HG03108 (cell line): ENCODE results near the gene CDC45.
"Not testable (repeated sequence)": the region's sequence is repeated elsewhere in the genome, so short reads cannot be mapped to it uniquely, and the experiment has no call there.

Experiments used
- ATAC-seq: cut with Tn5 transposase; IDR thresholded peaks from one replicate; pipeline ENCODE4 v1.9.1; 2021; ENCODE audit warnings: moderate library complexity; ENCODE audit not compliant: unreplicated experiment

CDC45 gene

DNA sequence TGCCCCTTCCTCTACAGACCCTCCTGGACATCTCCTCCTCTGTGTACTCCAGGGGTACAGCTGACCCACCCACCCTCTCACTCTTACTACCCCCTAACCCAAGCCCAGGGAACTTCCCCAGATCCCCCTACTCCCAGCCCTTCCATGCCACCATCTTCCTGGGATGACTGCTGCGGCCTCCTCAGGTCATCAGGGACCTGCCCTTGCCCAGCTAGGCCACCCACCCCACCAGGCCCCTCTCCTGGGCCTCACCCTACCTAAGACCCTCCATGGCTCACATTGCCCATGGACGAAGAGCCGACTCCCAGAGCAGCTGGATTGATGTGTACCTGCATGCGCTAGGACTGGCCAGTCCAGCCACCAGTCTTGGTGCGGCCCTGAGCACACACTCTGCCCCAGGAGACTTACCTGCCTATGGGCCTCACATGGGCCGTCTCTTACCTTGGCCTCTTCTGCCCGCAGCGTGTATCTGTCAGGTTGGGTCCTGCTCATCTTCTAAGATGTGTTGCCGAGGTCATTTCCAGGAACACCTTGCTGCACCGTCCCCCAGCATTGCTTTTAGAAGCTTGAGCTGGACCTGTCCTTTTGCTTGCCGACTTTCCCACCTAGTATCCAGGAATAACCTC is 46.5 kb downstream of the CDC45 start:
- ATAC-seq = no peak

DNA sequence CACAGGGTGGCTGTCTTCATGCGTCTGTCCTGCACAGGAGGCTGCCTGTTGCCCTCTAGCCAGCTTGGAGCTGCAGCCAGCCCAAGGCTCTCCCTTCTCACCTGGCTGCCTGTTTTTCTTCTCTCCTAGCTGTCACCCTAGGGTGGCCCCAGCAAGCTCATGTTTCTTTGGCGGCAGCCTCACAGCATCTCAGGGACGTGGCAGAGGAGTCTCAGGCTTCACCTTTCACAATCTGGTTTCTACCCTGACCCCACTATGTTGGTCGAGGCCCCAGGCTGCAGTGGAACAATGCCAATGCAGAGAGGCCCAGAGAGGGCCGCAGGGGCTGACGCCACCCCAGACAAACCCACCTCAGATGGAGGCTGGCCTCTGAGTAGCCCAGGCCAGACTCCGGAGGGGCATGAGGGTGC is 47.0 kb downstream of the CDC45 start:
- no peak for ATAC-seq

DNA sequence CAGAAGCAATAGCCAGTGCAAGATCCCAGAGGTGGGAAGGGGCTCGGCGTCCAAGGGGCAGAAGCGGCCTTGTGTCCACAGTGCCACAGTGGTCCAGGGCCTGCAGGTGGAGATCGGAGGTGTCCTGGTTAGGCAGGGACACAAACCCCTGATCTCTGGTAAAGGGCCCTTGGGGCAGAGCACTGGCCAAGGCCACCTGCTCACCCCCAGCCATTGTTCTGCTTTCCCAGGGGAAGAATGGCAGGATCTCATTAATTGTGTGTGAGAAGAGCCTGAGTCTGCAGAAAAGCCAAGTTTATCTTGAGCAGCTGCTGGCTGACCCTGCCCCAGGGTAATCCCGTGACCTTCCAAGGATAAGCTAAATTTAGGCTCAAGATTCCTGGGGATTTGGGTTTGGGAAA is 47.6 kb downstream of the CDC45 start:
- ATAC-seq = no peak

DNA sequence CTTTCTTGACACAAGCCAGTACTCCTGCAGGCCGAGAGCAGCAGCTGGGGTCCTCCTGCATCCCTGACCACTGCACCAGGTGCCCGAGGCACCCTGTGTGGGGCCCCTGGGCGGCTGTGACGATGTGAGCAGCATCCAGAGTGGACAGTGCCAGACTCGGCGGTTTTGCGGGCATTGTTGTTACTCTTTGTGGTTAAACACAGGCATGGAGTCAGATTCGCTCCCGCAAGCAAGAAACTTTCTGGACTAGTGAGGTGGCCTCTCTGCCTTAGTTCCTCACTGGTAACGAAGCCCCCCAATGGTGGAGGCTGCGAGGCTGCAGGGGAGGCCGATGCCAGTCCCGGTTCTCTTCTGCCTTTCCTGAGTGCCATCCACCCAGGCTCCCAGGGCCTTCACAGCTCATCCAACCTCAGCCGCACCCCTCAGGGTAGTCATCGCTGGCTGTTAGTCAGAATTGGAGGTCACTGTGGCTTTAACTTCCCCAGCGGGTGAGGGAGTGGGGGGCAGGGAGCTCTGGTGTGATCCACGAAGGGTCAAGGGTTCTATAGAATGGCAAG is 48.2 kb downstream of the CDC45 start:
- ATAC-seq = no peak

DNA sequence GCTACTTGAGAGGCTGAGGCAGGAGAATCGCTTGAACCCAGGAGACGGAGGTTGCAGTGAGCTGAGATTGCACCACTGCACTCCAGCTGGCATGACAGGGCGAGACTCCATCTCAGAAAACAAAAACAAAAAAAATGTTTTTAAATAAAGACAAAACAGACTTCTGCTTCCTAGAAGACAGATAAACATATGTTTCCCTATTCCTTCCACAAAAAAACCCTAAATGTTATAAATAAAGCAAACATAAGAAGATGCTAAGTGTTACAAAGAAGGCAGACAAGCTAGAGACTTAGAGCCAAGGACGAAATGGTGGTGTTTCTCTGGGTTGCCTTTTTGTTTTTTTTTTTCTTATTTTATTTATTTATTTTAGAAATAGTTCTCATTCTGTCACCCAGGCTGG is 50.1 kb downstream of the CDC45 start:
- no peak for ATAC-seq

DNA sequence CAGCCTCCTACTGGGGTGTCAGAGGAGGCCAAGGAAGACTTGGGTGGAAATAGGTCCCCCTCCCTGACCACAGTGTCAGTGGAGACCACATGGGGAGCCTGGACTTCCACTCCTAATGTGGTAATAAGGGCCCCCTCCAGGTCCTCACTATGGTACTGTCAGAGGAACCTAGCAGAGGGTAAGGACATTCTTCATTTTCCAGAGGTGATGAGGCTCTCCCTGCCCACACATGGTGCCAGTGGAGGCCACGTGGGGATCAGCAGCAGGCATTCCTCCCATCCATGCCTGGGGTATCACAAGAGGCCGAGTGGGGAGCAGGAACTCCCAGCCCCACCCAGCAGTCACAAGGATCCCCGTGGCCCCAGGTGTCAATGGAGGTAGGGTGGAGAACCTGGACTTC is 51.0 kb downstream of the CDC45 start:
- ATAC-seq = no peak

DNA sequence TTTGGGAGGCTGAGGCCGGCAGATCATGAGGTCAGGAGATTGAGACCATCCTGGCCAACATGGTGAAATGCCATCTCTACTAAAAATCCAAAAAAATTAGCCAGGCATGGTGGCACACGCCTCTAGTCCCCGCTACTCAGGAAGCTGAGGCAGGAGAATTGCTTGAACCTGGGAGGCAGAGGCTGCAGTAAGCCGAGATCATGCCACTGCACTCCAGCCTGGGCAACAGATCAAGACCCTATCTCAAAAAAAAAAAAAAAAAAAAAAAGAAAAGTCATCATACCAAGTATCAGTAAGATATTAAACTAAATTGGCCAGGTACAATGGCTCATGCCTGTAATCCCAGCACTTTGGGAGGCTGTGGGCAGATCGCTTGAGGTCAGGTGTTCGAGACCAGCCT is 51.6 kb downstream of the CDC45 start:
- not testable (repeated sequence) for ATAC-seq

DNA sequence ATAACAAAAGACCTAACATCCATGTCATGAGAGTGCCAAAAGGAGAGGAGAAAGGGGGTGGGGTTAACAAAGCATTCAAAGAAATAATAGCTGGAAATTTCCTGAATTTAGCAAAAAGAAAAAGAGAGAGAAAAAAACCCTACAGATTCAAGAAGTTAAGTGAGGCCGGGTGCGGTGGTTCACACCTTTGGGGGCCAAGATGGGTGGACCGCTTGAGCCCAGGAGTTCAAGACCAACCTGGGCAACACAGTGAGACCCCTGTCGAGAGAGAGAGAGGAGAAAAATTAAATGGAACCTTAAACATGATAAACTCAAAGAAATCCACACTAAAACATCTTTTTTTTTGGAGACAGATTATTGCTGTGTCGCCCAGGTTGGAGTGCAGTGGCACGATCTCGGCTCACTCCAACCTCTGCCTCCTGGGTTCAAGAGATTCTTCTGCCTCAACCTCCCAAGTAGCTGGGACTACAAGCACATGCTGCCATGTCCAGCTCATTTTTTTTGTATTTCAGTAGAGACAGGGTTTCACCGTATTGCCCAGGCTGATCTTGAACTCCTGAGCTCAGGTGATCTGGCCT is 53.4 kb downstream of the CDC45 start:
- no peak for ATAC-seq

DNA sequence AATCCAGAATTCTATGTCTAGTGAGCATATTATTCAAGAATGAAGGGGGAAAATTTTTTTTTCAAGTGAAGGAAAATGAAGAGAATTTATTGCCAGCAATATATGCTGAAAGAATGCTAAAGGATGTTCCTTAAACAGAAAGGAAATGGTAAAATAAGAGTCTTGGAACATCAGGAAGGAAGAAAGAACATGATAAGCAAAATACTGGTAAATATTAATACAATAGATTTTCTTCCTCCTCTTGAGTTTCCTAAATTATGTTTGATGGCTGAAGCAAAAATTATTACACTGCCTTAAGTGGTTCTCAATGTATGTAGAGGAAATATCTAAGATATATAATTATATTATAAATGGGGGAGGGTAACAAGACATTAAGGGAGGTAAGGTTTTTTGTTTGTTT is 54.1 kb downstream of the CDC45 start:
- ATAC-seq = no peak

DNA sequence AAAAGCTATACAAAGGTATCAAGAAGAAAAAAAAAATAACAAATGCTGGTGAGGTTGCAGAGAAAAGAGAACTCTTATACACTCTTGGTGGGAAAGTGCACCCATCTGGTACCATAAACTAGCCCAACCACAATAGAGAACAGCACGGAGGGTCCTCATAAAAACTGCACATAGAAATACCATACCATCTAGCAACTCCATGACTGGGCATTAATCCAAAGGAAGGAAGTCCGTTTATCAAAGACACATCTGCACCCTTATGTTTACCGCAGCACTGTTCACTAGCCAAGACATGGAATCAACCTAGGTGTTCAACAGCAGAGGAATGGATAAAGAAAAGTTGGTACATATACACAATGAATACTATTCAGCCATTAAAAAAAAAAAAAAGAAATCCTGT is 55.3 kb downstream of the CDC45 start:
- ATAC-seq = no peak

DNA sequence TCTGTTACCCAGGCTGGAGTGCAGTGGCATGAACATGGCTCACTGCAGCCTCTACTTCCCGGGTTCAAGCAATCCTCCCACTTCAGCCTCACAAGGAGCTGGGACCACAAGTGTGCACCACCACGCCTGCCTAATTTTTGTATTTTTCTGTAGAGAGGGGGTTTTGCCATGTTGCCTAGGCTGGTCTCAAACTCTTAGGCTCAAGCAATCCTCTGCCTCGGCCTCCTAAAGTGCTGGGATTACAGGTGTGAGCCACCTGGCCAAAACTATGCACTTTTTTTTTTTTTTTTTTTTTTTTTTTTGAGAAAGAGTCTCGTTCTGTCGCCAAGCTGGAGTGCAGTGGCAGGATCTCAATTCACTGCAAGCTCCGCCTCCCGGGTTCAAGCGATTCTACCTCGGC is 56.8 kb downstream of the CDC45 start:
- ATAC-seq = no peak

DNA sequence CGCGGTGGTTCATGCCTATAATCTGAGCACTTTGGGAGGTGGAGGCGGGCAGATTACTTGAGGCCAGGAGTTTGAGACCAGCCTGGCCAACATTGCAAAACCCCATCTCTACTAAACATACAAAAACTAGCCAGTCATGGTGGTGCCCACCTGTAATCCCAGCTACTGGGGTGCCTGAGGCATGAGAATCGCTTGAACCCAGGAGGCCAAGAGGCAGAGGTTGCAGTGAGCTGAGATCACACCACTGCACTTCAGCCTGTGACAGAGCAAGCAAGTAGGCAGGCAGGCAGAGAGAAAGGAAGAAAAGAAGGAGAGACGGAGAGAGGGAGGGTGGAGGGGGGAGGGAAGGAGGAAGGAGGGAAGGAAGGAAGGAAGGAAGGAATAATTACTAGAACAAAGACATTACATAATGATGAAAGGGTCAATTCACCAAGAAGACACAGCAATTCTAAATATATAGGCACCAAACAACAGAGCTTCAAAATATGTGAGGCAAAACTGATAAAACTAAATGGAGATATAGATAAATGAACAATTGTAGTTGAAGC is 58.3 kb downstream of the CDC45 start:
- no peak for ATAC-seq

DNA sequence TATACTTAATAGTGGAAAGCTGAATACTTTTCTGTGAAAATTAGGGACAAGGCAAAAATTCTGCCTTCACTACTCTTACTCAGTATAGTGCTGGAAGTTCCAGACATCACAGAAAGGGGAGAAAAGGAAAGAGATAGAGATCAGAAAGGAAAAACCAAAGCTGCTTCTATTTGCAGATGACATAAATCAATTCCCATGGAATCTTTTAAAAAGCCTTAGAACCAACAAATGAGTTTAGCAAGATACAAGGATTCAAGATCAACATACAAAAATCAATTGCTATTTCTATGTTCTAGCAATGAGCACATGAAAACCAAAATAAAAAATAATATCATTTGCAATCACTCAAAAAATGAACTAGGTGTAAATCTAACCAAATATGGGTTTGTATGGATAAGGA is 60.7 kb downstream of the CDC45 start:
- ATAC-seq = no peak

DNA sequence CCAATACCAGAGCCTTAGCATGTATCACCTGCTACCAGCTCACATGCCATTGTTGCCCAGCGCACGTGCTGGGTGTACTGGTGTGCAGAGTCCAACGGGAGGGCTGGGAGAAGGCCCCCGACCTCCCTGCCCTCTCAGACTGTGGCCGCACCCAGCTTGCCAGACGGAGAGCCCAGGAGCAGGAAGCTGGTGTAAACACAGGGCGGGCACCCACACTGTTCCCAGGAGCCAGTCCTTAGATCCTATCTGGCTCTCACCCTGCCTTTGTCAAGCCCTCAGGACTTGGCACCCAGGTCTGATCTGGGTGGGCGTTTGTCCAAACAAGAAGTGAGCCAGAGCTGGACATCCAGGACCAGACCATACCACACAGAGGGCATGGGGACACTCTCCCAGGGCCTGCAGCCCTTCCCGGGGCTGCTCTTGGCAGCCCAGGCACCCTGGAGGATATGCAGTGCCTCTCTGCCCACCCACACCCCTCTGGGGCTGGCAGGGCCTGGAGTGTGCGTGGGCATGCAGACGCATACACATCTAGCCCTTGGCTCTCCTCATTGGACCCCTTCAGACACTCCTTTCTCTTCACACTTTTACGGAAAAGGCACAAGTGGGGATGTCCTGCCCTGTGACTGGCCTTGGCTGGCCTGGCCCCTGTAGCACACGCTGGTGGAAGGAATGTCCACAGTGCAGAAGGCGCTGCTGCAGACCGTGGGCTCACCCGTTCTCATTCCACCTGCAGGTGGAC is 64.4 kb downstream of the CDC45 start:
- no peak for ATAC-seq

DNA sequence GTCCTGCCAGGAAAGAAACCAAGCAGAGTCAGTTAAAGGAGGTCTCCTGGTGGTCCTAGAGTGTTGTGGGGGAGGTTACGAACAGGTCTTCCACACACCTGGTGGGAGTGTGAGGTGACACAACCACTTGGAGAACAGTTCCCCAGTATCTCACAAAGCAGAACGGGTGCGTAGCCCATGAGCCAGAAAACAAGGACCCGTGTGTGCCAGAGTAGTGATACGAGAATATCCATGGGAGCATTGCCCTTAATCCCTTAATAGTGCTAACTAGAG is 66.2 kb downstream of the CDC45 start:
- no peak for ATAC-seq

DNA sequence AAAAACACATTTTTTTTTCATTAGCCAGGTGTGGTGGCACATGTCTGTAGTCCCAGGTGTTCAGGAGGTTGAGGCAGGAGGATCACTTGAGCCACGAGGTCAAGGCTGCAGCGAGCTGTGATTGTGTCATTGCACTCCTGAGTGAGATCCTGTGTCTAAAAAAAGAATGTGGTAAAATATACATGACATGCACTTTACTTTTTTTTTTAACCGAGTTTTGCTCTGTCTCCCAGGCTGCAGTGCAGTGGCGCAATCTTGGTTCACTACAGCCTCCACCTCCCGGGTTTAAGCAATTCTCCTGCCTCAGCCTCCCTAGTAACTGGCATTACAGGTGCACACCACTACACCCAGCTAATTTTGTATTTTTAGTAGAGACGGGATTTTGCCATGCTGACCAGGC is 67.0 kb downstream of the CDC45 start:
- ATAC-seq = no peak

DNA sequence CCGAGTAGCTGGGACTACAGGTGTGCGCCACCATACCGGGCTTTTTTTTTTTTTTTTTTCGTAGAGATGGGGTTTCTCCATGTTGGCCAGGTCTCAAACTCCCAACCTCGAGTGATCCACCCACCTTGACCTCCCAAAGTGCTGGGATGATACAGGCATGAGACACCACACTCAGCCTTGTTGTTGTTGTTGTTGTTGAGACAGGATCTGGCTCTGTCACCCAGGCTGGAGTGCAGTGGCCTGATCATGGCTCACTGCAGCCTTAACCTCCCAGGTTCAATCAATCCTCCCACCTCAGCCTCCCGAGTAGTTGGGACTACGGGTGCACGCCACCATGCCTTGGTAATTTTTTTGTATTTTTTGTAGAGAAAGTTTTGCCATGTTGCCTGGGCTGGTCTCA is 67.9 kb downstream of the CDC45 start:
- no peak for ATAC-seq

DNA sequence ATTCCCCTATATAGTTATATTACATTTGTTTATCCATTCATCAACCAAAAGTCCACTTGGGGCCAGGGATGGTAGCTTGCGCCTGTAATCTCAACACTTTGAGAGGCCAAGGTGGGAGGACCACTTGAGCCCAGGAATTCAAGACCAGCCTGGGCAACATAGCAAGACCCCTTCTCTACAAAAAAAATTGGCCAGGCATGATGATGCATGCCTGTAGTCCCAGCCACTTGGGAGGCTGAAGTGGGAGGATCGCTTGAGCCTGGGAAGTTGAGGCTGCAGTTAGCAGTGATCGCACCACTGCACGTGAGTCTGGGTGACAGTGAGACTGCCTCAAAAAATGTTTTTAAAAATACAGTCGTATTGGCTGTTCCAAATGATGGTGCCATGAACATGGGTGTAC is 68.7 kb downstream of the CDC45 start:
- ATAC-seq = not testable (repeated sequence)

DNA sequence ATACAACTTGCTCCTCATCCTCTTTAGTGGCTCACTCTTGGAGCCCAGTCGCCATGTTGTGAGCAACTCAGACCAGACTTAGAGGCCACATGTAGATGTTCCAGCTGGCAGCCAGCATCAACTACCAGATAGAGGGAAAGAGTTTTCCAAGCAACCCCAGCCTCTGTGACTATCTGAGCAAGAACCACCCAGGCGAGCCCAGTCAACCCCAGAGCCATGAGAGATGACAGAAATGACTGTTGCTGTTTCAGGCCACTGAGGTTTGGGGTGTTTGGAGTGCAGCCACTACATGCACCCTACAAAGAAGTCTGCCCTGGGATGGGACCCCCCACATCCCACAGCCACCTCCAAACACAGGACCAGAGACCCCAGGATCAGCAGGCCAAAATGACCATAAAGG is 69.2 kb downstream of the CDC45 start:
- ATAC-seq = no peak

DNA sequence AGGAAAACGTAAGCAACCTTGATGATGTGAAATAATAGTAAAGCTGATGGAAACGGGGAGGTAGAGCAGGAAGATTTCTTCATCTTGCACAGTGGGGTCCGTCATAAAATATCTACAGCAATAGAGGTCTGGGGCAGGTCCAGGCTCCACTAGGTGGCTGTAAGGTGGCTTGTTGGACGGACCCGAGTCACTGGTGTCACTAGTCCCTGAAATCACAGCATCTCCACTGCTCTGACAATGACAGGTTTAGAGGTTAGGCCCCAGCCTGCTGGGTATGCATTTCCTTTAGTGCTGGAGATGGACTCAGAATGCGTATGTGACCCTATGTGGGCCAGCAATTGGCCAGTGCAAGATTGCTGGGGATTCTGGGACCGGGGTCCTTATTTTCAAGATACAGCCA is 69.7 kb downstream of the CDC45 start:
- no peak for ATAC-seq

DNA sequence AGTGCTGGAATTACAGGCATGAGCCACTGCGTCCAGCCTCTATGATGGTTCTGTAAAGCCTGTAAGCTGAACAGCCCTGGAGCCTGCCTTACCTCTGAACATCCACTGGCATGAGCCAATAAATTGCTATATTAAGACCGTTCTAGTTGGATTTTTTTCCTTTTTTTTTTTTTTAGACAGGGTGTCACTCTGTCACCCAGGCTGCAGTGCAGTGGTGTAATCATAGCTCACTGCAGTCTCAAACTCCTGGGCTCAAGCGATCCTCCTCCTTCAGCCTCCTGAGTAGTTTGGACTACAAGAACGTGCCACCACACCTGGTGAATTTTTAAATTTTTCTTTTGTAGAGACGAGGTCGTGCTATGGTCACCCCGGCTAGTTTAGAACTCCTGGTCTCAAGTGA is 70.7 kb downstream of the CDC45 start:
- ATAC-seq = no peak

DNA sequence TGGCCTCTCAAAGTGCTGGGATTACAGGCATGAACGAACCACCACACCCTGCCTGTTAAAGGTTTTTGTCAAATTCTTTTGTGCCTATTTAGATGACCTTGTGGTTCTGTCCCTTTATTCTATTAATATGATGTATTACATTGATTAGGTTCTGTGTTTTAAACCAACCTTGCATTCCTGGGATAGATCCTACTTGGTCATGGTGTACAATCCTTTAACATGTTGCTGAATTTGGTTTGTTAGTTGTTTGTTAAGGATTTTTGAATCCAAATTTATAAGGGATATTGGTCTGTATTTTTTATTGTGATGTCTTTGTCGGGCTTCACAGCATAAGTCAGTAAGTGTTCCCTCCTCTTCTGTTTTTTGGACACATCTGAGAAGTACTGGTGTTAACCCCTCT is 73.5 kb downstream of the CDC45 start:
- no peak for ATAC-seq
